K562 (cell line): ENCODE data around the gene C1R. TPM values are rescaled to one million over a fixed set of nuclear protein-coding genes. Genes with fewer than 3 reads are reported as not detected.

Source experiments
- ATAC-seq: fragments of 200-7000 bp; cut with Tn5 transposase; 3 replicates; pipeline ENCODE4 v1.9.1; 2020; ENCODE audit warnings: moderate library complexity
- BruUV-seq: library from RNA; stranded (reverse); fragments of 400-500 nt; replicated peaks from 2 replicates; lab custom pipeline; 2021; lab: Mats Ljungman, UMichigan
- CTCF ChIA-PET: fragments of 300-600 bp; formaldehyde crosslinking; extraction: SDS; loops from one replicate; lab custom pipeline; 2021; ENCODE audit warnings: low intra/inter-chr PET ratio; lab: Yijun Ruan, JAX
- POLR2A ChIA-PET: fragments of 300-600, 350-650 bp; sonication (Branson Sonifier 250); formaldehyde crosslinking; extraction: SDS; loops from one replicate; lab custom pipeline; 2021; ENCODE audit warnings: antibody characterized with exemption, inconsistent platforms; lab: Yijun Ruan, JAX
- DNase-seq, 4 experiments: peaks; one replicate each; pipeline versions ENCODE4 v3.0.0 to v3.0.0-alpha.2; 2011 to 2018; ENCODE audit warnings: low spot score in 3 of 4, mixed read lengths in 3 of 4; ENCODE audit errors: extremely low read depth in 1 of 4
- FAIRE-seq: peaks from 2 replicates; lab custom pipeline; 2011; peaks lifted over from hg19 to GRCh38; lab: Jason Lieb, UNC
- H2AFZ ChIP-seq: 2 replicates; pipeline ENCODE4 v1.6.0; 2011; ENCODE audit warnings: low read depth, low read length, control low read depth, inconsistent platforms
- H3K27ac ChIP-seq: fragments of 200-600 bp; 3 replicates; pipeline ENCODE4 v1.8.0; 2011; ENCODE audit warnings: low read depth, mild to moderate bottlenecking, control low read depth, inconsistent platforms, low read length, moderate library complexity, mixed read lengths; ENCODE audit errors: extremely low read depth
- H3K27me3 ChIP-seq, 2 experiments: fragments of 300-600 bp in 1 of 2; 2 replicates in 1 of 2; 3 replicates in 1 of 2; pipeline versions ENCODE4 v1.6.0 to v1.8.0; 2011; ENCODE audit warnings: inconsistent platforms in 2 of 2, low read length in 2 of 2, mild to moderate bottlenecking in 1 of 2, mixed read lengths in 1 of 2, moderate library complexity in 1 of 2; ENCODE audit not compliant: control insufficient read depth in 2 of 2, insufficient read depth in 2 of 2
- H3K36me3 ChIP-seq: fragments of 300-600 bp; 3 replicates; pipeline ENCODE4 v1.8.0; 2011; ENCODE audit warnings: mild to moderate bottlenecking, low read length, inconsistent platforms; ENCODE audit not compliant: control insufficient read depth, insufficient read depth
- H3K4me1 ChIP-seq, 2 experiments: fragments of 200-600 bp in 1 of 2; replicated peaks in 1 of 2; 2 replicates in 1 of 2; 3 replicates in 1 of 2; pipeline versions ENCODE4 v1.5.1 to v1.8.0; 2011; ENCODE audit warnings: inconsistent platforms in 2 of 2, low read length in 2 of 2, mild to moderate bottlenecking in 1 of 2, mixed read lengths in 1 of 2, moderate library complexity in 1 of 2; ENCODE audit not compliant: control insufficient read depth in 2 of 2, insufficient read depth in 2 of 2
- H3K4me2 ChIP-seq: 2 replicates; pipeline ENCODE4 v1.6.1; 2011; ENCODE audit warnings: low read length, control low read depth, inconsistent platforms, mixed read lengths; ENCODE audit not compliant: insufficient read depth
- H3K4me3 ChIP-seq: fragments of 200-600 bp; sonication (generic), shearing (Covaris generic); 2 replicates; pipeline ENCODE4 v1.5.1; 2016; ENCODE audit warnings: control low read depth, inconsistent platforms
- H3K79me2 ChIP-seq: fragments of 200-600 bp; 3 replicates; pipeline ENCODE4 v1.8.0; 2011; ENCODE audit warnings: low read length, inconsistent platforms; ENCODE audit not compliant: control insufficient read depth, insufficient read depth
- H3K9ac ChIP-seq, 2 experiments: 2 replicates each; pipeline versions ENCODE4 v1.6.0 to v1.6.1; 2011; ENCODE audit warnings: low read depth in 2 of 2, low read length in 2 of 2, control low read depth in 1 of 2, inconsistent platforms in 1 of 2, mild to moderate bottlenecking in 1 of 2, mixed read lengths in 1 of 2; ENCODE audit not compliant: insufficient read depth in 1 of 2
- H3K9me1 ChIP-seq: one replicate; pipeline ENCODE4 v1.6.0; 2011; ENCODE audit warnings: inconsistent platforms, mild to moderate bottlenecking, low read length, moderate library complexity; ENCODE audit not compliant: control insufficient read depth, insufficient read depth
- H3K9me3 ChIP-seq: replicated peaks from 2 replicates; pipeline ENCODE4 v1.5.1; 2011; ENCODE audit warnings: low read depth, low read length, inconsistent platforms; ENCODE audit not compliant: control insufficient read depth, insufficient read depth
- H4K20me1 ChIP-seq: replicated peaks from 2 replicates; pipeline ENCODE4 v1.6.1; 2011; ENCODE audit warnings: low read length, inconsistent platforms, mixed read lengths; ENCODE audit not compliant: control insufficient read depth, insufficient read depth
- GABPB2 ChIP-seq: fragments of 250-450 bp; sonication (Bioruptor Pico); conservative IDR thresholded peaks from 2 replicates; pipeline ENCODE4 v1.5.1; 2021; ENCODE audit warnings: mild to moderate bottlenecking
- HES1 ChIP-seq: fragments of 450-650 bp; IDR thresholded peaks from 2 replicates; pipeline ENCODE4 v1.6.1; 2016; ENCODE audit warnings: low read depth, mild to moderate bottlenecking, moderate library complexity
- HMGXB4 ChIP-seq: sonication (generic); formaldehyde crosslinking; IDR thresholded peaks from 2 replicates; pipeline ENCODE4 v1.8.1; 2023; ENCODE audit warnings: mild to moderate bottlenecking, missing genetic modification reagents
- RB1 ChIP-seq: fragments of 450-650 bp; IDR thresholded peaks from 2 replicates; pipeline ENCODE4 v1.6.1; 2017; ENCODE audit warnings: low read depth, mild to moderate bottlenecking
- SRF ChIP-seq, 2 experiments: fragments of 250-450, 450-650 bp in 1 of 2; sonication (Bioruptor Pico) in 1 of 2; sonication (generic) in 1 of 2; formaldehyde crosslinking; IDR thresholded peaks; 2 replicates each; pipeline versions ENCODE4 v1.5.0 to v1.5.1; 2020 to 2022; ENCODE audit warnings: mild to moderate bottlenecking in 1 of 2, missing genetic modification reagents in 1 of 2
- VEZF1 ChIP-seq: fragments of 200-800 bp; sonication (Bioruptor generic); IDR thresholded peaks from 2 replicates; pipeline ENCODE4 v1.6.1; 2017; ENCODE audit warnings: missing genetic modification characterization, missing compliant biosample characterization
- ZFPM2 ChIP-seq: fragments of 250-450 bp; sonication (Bioruptor Pico); IDR thresholded peaks from 2 replicates; pipeline ENCODE4 v1.5.1; 2022; ENCODE audit warnings: mild to moderate bottlenecking
- ZNF316 ChIP-seq: fragments of 450-650 bp; IDR thresholded peaks from 2 replicates; pipeline ENCODE4 v1.6.1; 2016
- ZNF609 ChIP-seq: sonication (generic); formaldehyde crosslinking; IDR thresholded peaks from 2 replicates; pipeline ENCODE4 v1.8.1; 2023; ENCODE audit warnings: missing genetic modification reagents, mild to moderate bottlenecking, borderline replicate concordance
- WGBS: fragments of 100-300 bp; shearing (Covaris generic); methylation state at CpG from one replicate; pipeline ENCODE4 v1.1.6; 2016; ENCODE audit warnings: low coverage, mixed read lengths; ENCODE audit not compliant: insufficient coverage; ENCODE audit errors: missing lambda C conversion rate; 5-methylcytosine and 5-hydroxymethylcytosine counted together
- in situ Hi-C: fragments of 300-500 bp; cut with MboI; formaldehyde crosslinking; loops from 4 replicates; pipeline ENCODE4 v1.15.0; 2018; ENCODE audit warnings: inconsistent platforms, mixed read lengths
- intact Hi-C: fragments of 100-400 bp; cut with micrococcal nuclease; formaldehyde crosslinking; loops from 2 replicates; pipeline ENCODE4 v1.14.2; 2022
- polyA plus RNA-seq, 8 experiments: library from polyadenylated mRNA; depleted of rRNA in 4 of 8; stranded (reverse) in 5 of 8; unstranded in 3 of 8; fragments of >200 nt; fragmentation: Nextera tagmentation in 2 of 8; fragmentation: Illumina TruSeq in 1 of 8; extraction: Ambion mirVana in 2 of 8; extraction: Trizol in 1 of 8; gene quantifications; 2 replicates each; pipeline versions ENCODE4 v1.2.1 to v1.2.3, GENCODE V29; 2011 to 2014; ENCODE audit warnings: inconsistent platforms in 1 of 8, missing spikeins in 1 of 8
- total RNA-seq, 7 experiments: library from RNA; depleted of rRNA in 6 of 7; stranded (reverse); fragments of >200 nt in 6 of 7; fragmentation: Illumina TruSeq in 2 of 7; extraction: Trizol in 2 of 7; gene quantifications; 2 replicates each; pipeline versions ENCODE4 v1.2.1 to v1.2.3, GENCODE V29; 2011 to 2021; ENCODE audit warnings: low replicate concordance in 1 of 7

C1R gene
- total and polyA plus RNA-seq, 9 of the 15 experiments (the other 6 are each of a cell fraction or from before 2014, with no cell fraction given) = 0.07 to 1.0 (median 0.33) TPM; not detected in 1

GRCh38 chr12:7032990-7033389 is 59.3 kb downstream of the C1R start (continued):
- no peak for TF ChIP-seq ZNF609
- TF ChIP-seq HMGXB4 (CRISPR knock-in tag) = no peak
- peak; percentile 79 for TF ChIP-seq ZNF316
- TF ChIP-seq RB1 = no peak
- TF ChIP-seq, all 486 proteins: peak for 12

GRCh38 chr12:7031306-7031705 is 60.9 kb downstream of the C1R start:
- POLR2A ChIA-PET = no interaction called here
- no peak overlapping the region for H2AFZ ChIP-seq
- H3K36me3 ChIP-seq = no peaks in the 10 kb centered on the region
- H3K9me3 ChIP-seq = no peaks in the 10 kb centered on the region
- in situ Hi-C loops = no loop called here
- H3K79me2 ChIP-seq = no peaks in the 10 kb centered on the region
- no peak overlapping the region for H3K9ac ChIP-seq
- DNase-seq = no peak
- BruUV-seq = no TSS peak
- no peaks in the 10 kb centered on the region for H3K9me1 ChIP-seq
- intact Hi-C loops = no loop called here
- H3K27me3 ChIP-seq = no peaks in the 10 kb centered on the region
- H3K4me1 ChIP-seq = peaks cover 0 to 25% of the 10 kb centered on the region in 2 experiments; a peak in 2 of 5 replicates
- CTCF ChIA-PET = no interaction called here
- no peak overlapping the region for H3K4me2 ChIP-seq
- no peak overlapping the region for H3K4me3 ChIP-seq
- WGBS = 28% methylated on average over 5 of the region's 6 CpGs
- no peak overlapping the region for H3K27ac ChIP-seq
- H4K20me1 ChIP-seq = no peaks in the 10 kb centered on the region
- no peak for FAIRE-seq
- no peak for ATAC-seq
- TF ChIP-seq SRF (CRISPR knock-in tag; IDR thresholded peaks at IDR 0.05) (no peak), GABPB2 (no peak), VEZF1 (CRISPR knock-in tag) (no peak), HES1 (no peak), ZFPM2 (CRISPR knock-in tag) (no peak)
